ENCODE results near the gene GRIPAP1. TPM values are rescaled to one million over a fixed set of nuclear protein-coding genes. Genes with fewer than 3 reads are reported as not detected.

The GRIPAP1 gene
- polyA plus RNA-seq, 1 experiment: 23.5 TPM

DNA sequence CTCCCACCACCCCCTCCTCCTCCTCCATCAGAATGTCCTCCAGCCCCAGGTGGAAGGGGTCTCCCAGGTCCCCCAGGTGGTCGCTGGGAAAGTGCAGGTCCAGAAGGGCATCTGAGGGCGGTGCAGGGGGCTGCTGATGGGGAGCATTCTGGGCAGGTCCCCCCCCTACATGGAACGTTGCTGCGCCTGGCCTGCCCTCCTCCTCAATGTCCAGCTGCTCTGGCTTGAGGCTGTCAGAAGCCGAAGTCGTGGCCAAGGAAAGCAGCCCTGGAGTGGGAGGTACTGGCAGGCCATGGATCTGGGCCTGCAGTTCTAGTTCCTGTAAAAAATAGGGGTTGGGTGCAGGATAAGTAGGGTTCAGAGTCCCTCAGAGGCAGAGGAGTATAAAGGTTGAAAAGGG lies 28.2 kb upstream of the GRIPAP1 start:
- POLR2A ChIA-PET: no interaction called here
- TF ChIP-seq, protein P1, sequence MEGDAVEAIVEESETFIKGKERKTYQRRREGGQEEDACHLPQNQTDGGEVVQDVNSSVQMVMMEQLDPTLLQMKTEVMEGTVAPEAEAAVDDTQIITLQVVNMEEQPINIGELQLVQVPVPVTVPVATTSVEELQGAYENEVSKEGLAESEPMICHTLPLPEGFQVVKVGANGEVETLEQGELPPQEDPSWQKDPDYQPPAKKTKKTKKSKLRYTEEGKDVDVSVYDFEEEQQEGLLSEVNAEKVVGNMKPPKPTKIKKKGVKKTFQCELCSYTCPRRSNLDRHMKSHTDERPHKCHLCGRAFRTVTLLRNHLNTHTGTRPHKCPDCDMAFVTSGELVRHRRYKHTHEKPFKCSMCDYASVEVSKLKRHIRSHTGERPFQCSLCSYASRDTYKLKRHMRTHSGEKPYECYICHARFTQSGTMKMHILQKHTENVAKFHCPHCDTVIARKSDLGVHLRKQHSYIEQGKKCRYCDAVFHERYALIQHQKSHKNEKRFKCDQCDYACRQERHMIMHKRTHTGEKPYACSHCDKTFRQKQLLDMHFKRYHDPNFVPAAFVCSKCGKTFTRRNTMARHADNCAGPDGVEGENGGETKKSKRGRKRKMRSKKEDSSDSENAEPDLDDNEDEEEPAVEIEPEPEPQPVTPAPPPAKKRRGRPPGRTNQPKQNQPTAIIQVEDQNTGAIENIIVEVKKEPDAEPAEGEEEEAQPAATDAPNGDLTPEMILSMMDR (IDR thresholded peaks at IDR 0.05; ENCODE audit: insufficient read depth, low read depth, low read length): no peak
- CTCF ChIA-PET: interaction anchor here (1.0 kb wide), 2 partner anchors 8 to 58 kb away, joined by 3 to 4 read pairs; partner anchors contain the start of gene KCND1

DNA sequence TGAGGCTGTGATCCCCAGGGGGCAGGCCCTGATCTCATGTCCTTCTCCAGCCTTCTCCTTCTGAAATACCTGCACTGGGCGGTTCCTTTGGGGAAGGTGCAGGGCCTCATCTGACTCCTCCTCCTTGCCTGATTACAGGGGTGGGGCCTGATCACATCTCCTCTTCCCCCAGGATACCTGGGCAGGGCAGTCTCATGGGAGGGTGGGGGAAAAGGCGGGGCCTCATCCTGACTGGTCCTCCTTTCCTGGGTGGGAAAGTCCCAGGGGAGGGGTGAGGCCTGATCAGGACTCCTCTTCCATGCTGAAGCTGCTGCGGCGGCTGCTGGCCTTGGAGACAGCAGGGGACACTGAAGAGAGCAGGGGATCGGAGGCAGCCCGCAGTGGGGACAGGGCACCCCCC lies 27.8 kb upstream of the GRIPAP1 start:
- Histone ChIP-seq H3K36me3 (ENCODE audit: control insufficient read depth, insufficient read depth, low read length) (peaks cover 21% of the 10 kb centered on the region), H3K27me3 (ENCODE audit: control insufficient read depth, insufficient read depth, low read length) (no peaks in the 10 kb centered on the region), H3K4me3 (ENCODE audit: low read depth, low read length) (no peak overlapping the region)
- ChIA-PET POLR2A (no interaction called here), CTCF (interaction anchor here (1.0 kb wide), 2 partner anchors 8 to 58 kb away, joined by 3 to 4 read pairs; partner anchors contain the start of gene KCND1)
- TF ChIP-seq, protein P1 (IDR thresholded peaks at IDR 0.05; ENCODE audit: insufficient read depth, low read depth, low read length): no peak
- DNase-seq (ENCODE audit: low read depth): no peak

More for the DNA sequence above, 28.2 kb upstream of the GRIPAP1 start:
- no peak overlapping the region for H3K4me3 ChIP-seq (ENCODE audit: low read depth, low read length)
- H3K36me3 ChIP-seq (ENCODE audit: control insufficient read depth, insufficient read depth, low read length): peaks cover 21% of the 10 kb centered on the region
- H3K27me3 ChIP-seq (ENCODE audit: control insufficient read depth, insufficient read depth, low read length): no peaks in the 10 kb centered on the region
- DNase-seq (ENCODE audit: low read depth): no peak

DNA sequence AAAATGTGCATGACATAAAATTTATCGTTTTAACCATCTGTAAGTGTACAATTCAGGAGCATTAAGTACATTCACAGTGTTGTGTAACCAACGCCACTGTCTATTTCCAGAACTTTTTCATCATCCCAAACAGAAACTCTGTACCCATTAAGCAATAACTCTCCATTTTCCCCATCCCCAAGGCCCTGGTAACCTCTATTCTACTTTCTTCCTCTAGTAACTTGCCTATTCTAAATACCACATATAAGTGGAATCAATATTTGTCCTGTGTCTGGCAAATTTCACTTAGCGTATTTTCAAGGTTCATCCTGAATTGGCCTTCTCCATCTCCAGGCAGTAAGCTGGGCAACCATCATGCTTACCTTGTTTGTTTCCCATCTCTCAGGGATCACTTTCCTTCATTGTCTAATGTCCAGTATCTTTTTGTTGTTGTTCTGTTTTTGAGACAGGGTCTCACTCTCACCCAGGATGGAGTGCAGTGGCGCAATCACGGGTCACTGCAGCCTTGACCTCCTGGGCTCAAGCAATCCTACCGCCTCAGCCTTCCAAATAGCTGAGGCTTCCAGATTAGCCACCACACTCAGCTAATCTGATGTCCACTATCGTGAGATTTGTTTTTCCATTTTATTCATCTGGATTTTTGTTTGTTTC lies 17.7 kb upstream of the GRIPAP1 start:
- Histone ChIP-seq H3K4me3 (ENCODE audit: low read depth, low read length) (no peak overlapping the region), H3K27me3 (ENCODE audit: control insufficient read depth, insufficient read depth, low read length) (no peaks in the 10 kb centered on the region), H3K36me3 (ENCODE audit: control insufficient read depth, insufficient read depth, low read length) (no peaks in the 10 kb centered on the region)
- TF ChIP-seq, protein P1 (IDR thresholded peaks at IDR 0.05; ENCODE audit: insufficient read depth, low read depth, low read length): no peak
- POLR2A ChIA-PET: no interaction called here
- no peak for DNase-seq (ENCODE audit: low read depth)
- CTCF ChIA-PET: no interaction called here

DNA sequence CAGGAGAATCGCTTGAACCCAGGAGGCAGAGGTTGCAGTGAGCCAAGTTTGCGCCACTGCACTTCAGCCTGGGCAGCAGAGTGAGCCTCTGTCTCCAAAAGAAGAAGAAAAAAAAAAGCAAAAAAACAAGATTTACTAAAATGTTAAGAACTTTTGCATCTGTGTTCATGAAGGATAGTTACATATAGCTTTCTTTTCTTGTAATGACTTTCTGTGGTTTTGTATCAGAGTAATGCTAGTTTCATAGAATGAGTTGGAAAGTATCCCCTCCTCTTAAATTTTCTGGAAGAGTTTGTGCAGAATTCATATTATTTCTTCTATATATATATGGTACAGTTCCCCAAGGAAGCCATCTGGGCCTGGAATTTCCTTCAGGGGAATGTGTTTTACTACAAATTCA lies 17.0 kb upstream of the GRIPAP1 start:
- no peak for DNase-seq (ENCODE audit: low read depth)
- Histone ChIP-seq H3K4me3 (ENCODE audit: low read depth, low read length) (no peak overlapping the region), H3K27me3 (ENCODE audit: control insufficient read depth, insufficient read depth, low read length) (no peaks in the 10 kb centered on the region), H3K36me3 (ENCODE audit: control insufficient read depth, insufficient read depth, low read length) (no peaks in the 10 kb centered on the region)
- TF ChIP-seq, protein P1 (IDR thresholded peaks at IDR 0.05; ENCODE audit: insufficient read depth, low read depth, low read length): no peak
- POLR2A ChIA-PET: no interaction called here
- CTCF ChIA-PET: no interaction called here

DNA sequence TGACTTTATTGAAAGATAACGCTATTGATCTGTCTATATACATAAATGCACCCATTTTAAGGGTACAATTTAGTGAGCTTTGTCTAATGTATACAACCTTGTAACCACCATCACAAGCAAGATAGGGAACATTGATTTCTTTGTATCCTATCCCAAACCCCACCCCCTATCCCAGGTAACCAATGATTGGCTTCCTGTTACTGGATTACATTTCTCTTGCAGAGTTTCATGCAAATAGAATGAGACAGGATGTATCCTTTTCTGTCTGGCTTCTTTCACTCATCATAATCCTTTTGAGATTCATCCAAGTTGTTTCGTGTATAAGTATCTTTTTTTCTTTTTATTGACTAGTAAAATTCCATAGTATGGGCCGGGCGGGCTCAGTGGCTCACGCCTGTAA lies 1.6 kb upstream of the GRIPAP1 start:
- CTCF ChIA-PET: no interaction called here
- TF ChIP-seq, protein P1 (IDR thresholded peaks at IDR 0.05; ENCODE audit: insufficient read depth, low read depth, low read length): no peak
- H3K4me3 ChIP-seq (ENCODE audit: low read depth, low read length): no peak overlapping the region
- 0 out of 2 replicates have a peak, but pooled peaks cover 3% of the 10 kb centered on the region for H3K36me3 ChIP-seq (ENCODE audit: control insufficient read depth, insufficient read depth, low read length)
- POLR2A ChIA-PET: no interaction called here
- H3K27me3 ChIP-seq (ENCODE audit: control insufficient read depth, insufficient read depth, low read length): no peaks in the 10 kb centered on the region
- no peak for DNase-seq (ENCODE audit: low read depth)

Measured in BJ (cell line).